Renal cortical epithelial cell (primary cell): ENCODE results near the gene MUC5B. TPM values are rescaled to one million over a fixed set of nuclear protein-coding genes. Genes with fewer than 3 reads are reported as not detected.

Experiments
- DNase-seq: peaks from one replicate; pipeline ENCODE4 v3.0.0-alpha.2; 2011; ENCODE audit warnings: low read depth
- total RNA-seq: library from RNA; depleted of rRNA; stranded (reverse); fragments of >200 nt; gene quantifications from 2 replicates; pipeline ENCODE4 v1.2.3, GENCODE V29; 2014

The MUC5B gene
- total RNA-seq, 1 donor from 2014 or later, result not detected

DNA sequence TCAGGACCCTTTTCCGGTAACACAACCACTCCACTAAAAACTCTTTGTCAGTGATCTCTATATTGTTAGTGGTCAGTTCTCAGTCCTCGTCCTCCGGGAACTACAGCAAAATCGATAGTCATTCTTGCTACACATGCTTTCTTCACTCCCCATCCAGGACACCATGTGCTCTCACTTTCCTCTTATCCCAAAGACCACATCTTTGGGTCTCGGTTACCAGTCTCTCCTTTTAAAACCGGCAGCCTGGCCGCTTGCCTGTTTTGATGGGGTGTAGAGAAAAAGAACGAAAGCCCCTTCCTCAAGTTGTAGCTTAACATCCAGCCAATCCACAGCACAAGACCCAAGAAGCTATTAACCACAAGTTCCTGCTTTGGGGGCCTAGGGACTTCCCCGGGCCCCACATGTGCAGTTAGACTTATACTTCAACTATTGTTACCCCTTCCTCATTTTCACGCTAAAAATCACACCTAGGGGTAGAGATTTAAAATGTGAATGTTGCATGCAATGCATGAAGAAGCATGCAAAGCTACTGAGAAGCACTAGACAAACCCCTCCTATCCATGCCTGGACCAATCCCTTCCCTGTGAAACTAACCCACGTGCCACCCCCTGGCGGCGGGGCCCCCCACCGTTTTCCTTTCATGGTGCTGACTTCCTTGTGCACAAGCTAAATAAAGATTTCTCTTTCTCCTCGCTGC lies 88.1 kb downstream of the MUC5B start:
- no peak for DNase-seq

Other genes starting within 250 kb of the MUC5B start
- gene MUC6, start 186.3 kb upstream of the MUC5B start, total RNA-seq, result not detected in 2 replicates
- not detected in 2 replicates for gene MUC2, start 148.2 kb upstream of the MUC5B start, total RNA-seq
- gene MUC5AC, start 65.1 kb upstream of the MUC5B start, total RNA-seq, result not detected in 2 replicates
- 12.7 and 40.7 TPM in 2 replicates for gene TOLLIP, start 86.6 kb downstream of the MUC5B start, total RNA-seq
- gene BRSK2, start 166.9 kb downstream of the MUC5B start, total RNA-seq, result 0.17 and 0.30 TPM in 2 replicates